NCI-H1436 treated with DMSO at 0.1 percent for 48 hours (cell line): ENCODE measurements around the gene JARID2.

Source experiments
- DNase-seq: peaks from one replicate; lab custom pipeline; 2025; lab: John Stamatoyannopoulos, UW

The JARID2 gene

DNA sequence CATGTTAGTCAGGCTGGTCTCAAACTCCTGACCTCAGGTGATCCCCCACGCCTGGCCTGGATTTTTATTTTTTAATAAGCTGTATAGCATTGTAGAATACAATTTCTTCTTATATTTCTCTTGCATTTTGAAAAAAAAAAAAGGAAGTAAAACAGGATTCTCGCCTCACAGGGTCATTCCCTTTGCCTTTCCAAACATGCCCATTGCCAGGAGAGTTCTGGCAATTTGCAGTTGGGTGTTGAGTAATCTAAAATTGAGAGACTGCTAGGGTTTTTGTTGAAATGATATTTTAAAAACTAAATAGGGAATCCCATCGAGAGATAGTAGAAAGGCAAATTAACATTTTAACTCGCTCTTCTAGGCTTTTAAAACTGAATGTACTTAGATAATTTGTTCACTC is 196.1 kb downstream of the JARID2 start:
- DNase-seq, result no peak

DNA sequence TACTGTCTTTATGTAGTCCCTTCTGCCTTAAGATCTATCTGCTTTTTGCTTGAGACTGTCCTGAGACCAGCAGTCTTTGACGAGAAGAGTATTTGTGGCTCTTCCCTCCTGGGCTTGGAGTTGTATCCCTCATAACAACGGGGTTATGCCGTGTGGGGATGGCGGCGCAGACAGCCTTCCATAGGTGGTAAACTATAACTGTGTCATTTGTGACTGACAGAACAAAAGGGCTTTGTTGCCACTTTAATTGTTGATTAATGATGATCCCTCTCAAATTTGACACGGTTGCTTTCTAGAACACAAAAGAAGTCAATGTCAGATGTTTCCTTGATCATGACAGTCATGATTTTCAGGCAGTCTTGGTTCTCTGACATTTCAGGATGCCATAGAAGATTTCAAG is 196.6 kb downstream of the JARID2 start:
- DNase-seq, result no peak

- DNase-seq, result no peak
These were observed 197.4 kb downstream of the JARID2 start for GRCh38 chr6:15443119-15443830.

DNA sequence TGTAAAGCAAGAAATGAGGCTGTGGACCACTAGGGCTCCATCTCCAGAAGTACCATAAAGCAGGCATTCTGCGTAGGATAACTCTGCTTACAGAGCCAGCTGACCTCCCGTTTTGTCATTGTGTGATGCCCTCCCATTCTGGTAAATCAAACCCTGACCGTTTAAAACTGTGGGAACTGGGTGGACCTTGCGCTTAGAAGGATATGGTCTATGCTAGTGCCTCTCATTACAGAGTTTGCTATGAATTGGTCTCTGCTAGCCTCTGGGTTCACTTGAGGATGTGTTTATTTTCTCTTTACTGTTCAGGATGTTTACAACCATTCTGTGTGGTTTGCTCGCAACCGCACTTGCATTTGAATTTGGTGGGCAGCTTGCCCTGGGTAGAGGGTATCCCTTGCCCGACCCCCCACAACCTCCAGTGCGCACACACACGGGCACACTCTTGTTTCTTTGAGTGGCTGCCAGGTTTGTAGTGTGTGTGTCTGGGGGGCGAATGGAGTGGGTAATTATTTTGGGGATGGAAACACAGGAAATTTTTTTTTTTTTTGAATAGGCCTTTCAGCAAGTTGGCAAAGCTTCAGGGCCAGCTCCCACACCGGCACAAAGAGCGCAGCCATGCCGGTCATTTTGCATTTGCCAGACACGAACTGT is 198.3 kb downstream of the JARID2 start:
- no peak for DNase-seq

DNA sequence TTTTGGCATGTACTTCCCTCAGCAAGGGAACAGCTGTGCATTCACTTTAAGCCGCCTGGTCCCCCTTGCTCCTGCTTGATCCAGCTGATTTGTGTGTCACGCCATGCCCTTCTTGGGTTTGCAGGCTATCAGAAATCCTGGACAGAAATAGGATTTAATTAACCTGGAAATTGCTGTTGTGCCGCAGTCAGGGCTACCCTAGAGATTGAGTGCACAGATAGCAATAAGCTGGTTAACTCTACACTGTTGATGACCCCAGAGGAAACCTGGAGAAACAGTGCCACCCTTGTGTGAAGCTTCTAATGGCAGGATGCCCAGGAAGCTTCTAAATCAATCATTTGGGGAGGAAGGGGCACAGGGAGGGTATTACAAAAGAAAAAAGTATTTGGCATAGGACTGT is 199.0 kb downstream of the JARID2 start:
- DNase-seq, result no peak

DNA sequence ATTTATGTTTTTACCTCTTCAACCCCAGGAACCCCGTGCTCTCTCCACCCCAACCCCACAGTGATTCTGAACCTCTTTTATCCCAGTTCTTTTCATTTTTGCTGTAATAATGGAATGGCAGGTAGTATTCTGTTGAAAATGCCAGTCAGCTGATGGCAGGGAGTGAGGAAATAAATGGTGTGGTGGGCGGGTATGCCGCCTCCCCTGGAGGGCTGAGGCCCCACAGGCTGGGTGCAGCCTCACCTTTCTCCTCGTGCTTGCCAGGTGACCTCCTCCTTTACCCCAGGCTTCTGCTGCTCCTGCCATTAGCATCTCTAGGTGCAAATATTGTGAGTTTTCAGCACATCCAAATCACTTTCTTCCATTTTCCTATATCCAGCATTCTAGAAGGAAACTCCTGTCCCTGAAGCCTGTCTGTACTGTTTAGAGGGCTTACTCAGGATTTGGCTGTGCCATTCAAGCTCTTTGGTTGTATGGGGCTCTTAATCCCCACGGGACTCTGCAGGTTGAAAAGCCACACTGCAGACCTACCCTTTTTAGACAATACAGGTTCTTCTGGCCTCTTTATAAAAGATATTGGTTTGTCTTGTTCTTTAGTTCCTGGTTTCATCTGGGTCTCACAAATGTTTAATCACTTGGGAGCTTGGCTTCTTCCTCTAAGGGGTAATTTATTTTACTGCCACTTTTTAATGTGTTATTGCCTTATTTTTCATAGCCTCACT is 201.8 kb downstream of the JARID2 start:
- DNase-seq, result no peak

DNA sequence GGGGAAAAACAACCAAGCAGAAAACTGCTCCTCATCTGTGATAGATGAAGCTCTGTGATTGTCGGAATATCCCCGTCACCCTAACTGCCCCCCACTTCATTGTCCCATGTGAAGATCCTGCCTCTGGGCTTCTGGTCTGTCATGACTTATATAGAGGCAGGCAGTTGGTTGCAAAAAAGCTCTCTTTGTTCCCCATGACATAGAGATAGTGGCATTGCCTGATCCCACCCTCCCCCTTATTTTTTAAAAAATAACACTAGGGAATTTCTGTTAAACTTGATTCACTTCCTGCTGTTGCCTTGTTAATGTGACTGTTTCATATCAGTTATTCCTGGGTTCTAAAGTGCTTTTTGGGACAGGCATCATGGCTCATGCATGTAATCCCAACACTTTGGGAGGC is 203.1 kb downstream of the JARID2 start:
- DNase-seq, result no peak

DNA sequence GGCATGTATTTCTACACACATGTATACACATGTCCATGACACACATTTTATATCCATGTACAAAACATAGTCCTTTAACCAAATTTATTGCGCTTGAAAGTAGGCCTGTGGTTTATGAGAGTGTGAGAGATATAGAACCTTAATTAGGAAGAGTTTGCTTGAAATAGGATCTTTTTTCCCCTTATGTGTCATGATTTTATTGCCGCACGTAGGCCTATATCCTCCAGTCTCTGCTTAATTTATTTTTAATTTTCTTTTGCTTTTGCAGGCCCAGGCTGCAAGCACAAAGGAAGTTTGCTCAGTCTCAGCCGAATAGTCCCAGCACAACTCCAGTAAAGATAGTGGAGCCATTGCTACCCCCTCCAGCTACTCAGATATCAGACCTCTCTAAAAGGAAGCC is 205.9 kb downstream of the JARID2 start:
- DNase-seq, result no peak

DNA sequence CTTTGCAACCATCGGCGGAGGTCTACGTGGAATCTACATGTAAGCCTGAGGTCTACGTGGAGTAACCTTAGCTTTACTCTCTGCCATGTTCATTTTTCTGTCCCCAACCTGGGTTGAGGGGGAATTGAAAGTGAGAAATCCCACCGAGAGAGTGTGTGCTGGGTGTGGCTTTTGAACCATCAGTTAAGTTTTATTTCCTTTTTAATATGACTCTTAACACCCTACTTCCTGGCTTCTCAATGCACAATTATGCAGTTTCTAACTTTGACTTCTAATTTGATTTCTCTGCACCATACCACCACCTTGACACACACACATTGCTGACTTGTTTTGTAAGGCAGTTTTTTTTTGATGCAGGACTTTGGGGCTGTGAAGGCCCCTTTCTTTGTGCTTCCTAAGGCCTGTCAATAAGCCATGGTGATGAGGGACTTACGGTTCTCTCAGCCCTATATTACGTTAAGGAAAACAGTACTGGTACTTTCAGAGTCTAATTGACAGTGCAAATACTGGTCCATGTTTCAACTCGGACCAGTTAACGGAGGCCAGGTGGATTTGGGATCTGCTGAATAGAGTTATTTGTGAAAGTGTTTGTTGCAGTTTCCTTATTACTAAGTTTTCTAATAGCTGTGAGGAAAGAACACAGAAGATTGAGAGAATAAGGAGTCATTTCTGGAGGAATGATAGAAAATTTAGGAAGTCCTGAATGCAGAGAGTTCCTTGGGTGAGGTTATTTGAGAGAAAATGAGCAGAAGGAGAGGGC is 206.5 kb downstream of the JARID2 start:
- DNase-seq, result no peak

- DNase-seq, result no peak
These were observed 207.3 kb downstream of the JARID2 start for GRCh38 chr6:15453186-15453585.

DNA sequence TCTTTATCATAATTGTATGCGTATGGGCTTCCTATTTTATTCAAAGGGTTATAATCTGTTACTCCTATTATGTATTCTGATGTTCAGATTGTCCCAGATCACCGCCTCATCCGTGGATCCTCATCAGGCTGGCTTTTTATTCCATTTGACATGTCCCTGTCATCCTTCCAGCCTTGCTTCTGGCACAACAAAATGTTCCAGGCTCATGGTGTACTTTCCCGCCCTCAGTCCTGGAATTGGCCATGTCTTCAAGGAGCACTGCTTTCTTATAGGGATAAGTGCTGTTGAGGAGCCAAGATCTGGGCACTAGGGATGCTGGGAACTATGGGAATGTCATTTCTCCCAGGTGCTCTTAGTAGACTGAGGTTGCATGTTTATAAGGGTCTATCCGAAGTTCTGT is 207.8 kb downstream of the JARID2 start:
- no peak for DNase-seq

GRCh38 chr6:15456422-15456821 is 210.6 kb downstream of the JARID2 start:
- DNase-seq, result no peak

DNA sequence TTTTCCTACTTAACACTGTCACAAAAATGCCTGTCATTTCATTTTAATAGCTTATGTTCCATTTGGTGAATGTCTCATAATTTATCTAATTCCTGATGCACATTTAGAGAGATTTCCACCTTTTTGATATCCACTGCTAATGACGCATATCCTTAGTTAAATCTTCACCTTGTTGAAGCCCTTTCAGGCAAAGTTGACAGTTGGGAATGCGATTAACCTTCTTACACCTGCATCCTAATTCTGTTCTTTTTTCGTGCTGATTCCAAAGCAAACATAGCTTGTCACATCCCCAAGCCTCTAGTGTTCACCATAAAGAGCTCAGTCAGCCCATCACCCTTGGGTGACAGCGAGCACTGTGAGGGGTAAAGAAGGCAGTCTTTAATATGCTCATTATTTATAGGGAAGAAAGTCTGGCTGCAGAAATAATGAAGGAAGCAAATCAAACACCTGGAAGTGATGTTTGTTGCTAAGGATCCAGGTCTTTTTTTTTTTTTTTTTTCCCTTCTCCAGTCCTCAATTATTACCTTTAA is 211.3 kb downstream of the JARID2 start:
- DNase-seq, result no peak

GRCh38 chr6:15458021-15458459 is 212.2 kb downstream of the JARID2 start:
- DNase-seq, result no peak

- no peak for DNase-seq
These were observed 214.3 kb downstream of the JARID2 start for GRCh38 chr6:15460110-15460727.

- DNase-seq, result no peak
These were observed 215.5 kb downstream of the JARID2 start for GRCh38 chr6:15461127-15461944.

DNA sequence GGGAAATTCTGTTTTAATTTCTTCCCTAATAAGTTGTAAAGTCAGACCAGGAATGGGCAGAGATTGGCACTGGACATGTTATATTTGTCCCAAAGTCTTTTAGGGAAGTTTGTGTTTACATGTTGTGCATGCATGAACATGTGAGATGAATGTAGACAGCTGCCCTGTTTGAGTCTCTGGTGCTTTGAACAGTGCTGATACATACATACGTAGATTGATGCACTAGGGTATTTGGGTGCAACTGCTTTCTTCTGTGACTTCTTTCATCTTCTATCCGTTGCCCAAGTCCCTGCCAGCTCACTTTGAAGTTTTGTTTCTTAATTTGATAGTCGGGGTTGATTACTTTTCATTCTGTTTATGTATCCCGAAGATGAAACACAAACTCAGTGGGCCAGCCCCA is 216.4 kb downstream of the JARID2 start:
- DNase-seq, result no peak

GRCh38 chr6:15462717-15463525 is 217.1 kb downstream of the JARID2 start:
- DNase-seq, result no peak

DNA sequence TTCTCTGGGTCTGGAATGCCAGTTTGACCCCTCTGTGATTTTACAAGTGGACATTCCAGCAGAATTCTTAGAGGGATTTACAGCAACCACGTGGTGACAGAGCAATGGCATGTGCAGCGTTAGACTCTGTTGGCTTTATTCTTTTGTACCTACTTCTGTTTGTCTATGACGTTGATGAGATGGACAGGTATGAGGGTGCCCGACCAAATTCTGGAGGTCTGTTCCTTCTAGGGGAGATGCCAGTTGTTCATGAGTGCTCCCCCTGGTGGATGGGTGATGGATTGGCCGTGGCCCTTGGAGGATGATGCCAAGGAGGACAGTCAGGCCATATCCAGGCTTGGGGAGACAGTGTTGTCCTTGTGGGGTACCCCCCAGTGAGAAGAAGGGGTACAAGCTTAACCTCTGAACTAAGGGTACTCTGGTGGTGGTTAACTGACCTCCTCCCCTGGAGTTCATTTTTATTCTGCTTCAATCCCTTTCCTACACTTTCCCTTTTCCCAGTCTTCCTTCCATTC is 218.4 kb downstream of the JARID2 start:
- DNase-seq, result no peak

DNA sequence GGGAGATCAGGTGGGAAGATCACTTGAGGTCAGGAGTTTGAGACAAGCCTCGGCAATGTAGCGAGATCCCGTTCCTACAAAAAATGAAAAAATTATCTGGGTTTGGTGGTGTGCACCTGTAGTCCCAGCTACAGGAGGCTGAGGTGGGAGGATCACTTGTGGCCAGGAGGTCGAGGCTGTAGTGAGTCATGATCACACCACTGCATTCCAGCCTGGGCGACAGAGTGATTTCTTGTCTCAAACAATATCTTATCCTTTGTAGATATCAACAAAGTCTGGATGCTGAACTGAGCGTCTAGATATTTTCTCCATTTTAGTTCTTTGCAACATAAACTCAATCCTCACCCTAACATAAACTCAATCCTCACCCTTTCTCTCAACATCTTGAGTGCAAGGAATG is 219.3 kb downstream of the JARID2 start:
- DNase-seq, result no peak
